Left lobe of liver (tissue), 2 donors: Measurements from ENCODE around the gene KCNC4. TPM values are rescaled to one million over a fixed set of nuclear protein-coding genes. Genes with fewer than 3 reads are reported as not detected.
A peak's percentile ranks its signal among the peaks of the same experiment; 100 is the strongest.

Source experiments
- ATAC-seq: fragments of 200-7000 bp; cut with Tn5 transposase; one replicate; pipeline ENCODE4 v1.9.1; 2020; ENCODE audit warnings: mild to moderate bottlenecking, moderate library complexity
- DNase-seq: peaks from one replicate; pipeline ENCODE4 v3.0.0-alpha.2; 2020; ENCODE audit warnings: low spot score
- total RNA-seq: library from RNA; stranded (reverse); gene quantifications from one replicate; pipeline ENCODE4 v1.2.1, GENCODE V29; 2021
- donor health status: DM: no; HTN: no; CAD: no; lungs with moderate emphysema.
- donor health status: DM: no; HTN: yes; CAD: no.

KCNC4 gene
- 1.8 TPM for total RNA-seq

- peak; percentile 74 for ATAC-seq
- DNase-seq = peak; percentile 70
These were observed at the start of gene KCNC4 for GRCh38 chr1:110209715-110210603. TSS of gene KCNC4 (plus strand) at chr1:110210314. CDS start at chr1:110211500, 1,186 bp downstream.

- no peak for ATAC-seq
These were observed 49.5 kb upstream of the KCNC4 start for GRCh38 chr1:110160538-110161100.

DNA sequence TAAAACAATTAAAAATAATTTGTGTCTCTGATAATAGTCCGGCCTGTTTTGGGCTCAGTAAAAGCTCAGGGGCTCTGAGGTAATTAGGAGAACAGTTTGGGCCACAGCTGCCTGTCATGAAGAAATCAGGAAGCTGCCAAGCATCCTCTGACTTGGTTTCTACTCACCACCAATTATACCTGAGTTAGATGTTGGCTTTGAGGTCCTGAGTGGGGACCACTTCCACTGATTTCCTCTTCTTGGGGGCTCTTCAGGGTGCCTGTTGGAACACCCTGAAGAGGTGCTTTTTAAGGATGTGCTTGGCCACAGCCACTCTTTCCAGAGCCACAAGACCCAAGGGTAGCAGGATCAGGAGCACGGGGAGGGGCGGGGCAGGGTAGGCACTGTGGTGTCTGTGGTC is 48.9 kb upstream of the KCNC4 start:
- DNase-seq = no peak
- ATAC-seq = no peak

More at GRCh38 chr1:110160538-110161100, 49.5 kb upstream of the KCNC4 start:
- DNase-seq = no peak

DNA sequence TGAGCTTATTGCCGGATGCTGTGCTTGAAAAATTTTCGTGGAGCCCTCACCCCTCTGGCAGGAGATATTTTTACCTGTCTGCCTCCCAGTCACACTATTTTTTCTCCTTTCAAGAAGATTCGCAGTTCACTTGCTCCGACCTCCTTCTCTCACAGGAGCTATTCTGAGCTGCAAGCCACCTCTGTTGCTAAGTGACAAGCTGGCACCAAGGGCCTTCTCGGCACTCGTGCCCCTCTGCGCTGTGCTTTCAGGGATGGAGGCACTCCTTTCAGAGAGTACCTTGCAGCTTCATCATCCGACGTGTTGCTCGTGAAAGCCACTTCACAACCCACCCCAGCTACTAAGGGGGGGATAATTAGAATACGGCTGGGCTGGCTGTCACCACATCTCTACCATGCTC is 48.3 kb upstream of the KCNC4 start:
- DNase-seq = no peak
- no peak for ATAC-seq

GRCh38 chr1:110163591-110163990 is 46.5 kb upstream of the KCNC4 start:
- ATAC-seq = no peak

GRCh38 chr1:110164725-110165350 is 45.3 kb upstream of the KCNC4 start:
- DNase-seq (no peak), ATAC-seq (peak; percentile 80)

More at GRCh38 chr1:110163591-110163990, 46.5 kb upstream of the KCNC4 start:
- no peak for DNase-seq

GRCh38 chr1:110165761-110166231 is 44.3 kb upstream of the KCNC4 start:
- no peak for DNase-seq
- ATAC-seq = peak; percentile 40

DNA sequence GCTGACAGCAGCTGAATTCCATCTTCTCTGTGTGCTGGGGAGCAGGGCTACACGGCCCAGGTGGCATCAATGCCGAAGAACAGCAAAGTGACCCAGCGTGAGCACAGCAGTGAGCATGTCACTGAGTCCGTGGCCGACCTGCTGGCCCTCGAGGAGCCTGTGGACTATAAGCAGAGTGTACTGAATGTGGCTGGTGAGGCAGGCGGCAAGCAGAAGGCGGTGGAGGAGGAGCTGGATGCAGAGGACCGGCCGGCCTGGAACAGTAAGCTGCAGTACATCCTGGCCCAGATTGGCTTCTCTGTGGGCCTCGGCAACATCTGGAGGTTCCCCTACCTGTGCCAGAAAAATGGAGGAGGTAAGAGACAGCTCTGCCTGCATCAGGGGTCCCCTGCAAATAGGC is 43.3 kb upstream of the KCNC4 start:
- no peak for DNase-seq

DNA sequence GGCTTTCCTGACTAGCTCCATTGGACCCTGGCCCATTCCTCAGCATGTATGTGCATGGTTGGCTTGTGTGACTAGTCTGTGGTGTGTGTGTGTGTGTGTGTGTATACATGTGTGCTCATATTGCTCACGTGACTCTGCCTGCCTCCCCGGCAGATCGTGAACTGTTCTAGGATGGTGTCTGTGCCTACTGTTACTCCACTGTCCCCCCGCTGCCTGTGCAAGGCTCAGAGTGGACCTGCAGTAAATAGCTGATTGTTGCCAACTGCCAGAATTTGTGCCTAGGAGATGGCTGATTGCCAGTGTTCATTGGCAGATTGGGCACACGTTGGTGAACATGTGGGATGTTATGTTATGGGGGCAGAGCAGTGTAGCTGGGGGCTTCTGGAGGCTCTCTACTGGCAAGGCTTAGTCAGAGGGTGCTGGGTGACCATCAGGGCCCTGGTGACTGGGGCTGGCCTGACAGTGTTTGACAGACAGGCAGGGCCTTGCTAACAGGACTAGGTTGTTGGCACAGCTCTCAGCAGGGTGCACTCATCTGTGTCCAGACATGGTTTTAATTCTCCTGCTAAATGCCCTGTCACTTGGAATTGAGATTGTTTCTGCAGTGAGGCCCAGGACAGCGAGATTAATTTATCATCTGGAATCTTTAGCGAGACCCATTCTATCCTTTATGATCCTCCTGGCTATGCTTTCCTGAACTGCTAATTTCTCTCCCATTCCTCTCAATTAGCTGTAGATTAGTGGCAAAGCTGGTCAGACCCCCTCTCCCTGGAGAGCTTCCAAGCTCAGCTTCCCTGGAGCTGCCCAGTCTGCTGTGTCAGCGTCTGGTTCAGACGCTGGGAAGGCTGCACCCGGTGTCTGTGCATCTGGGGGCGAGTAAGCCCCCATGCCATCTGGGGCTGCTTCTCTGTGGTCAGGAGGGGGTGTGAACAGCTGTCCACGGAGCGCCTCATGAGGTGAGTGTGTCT is 39.1 kb upstream of the KCNC4 start:
- no peak for ATAC-seq
- DNase-seq = no peak

More for the DNA sequence above, 43.3 kb upstream of the KCNC4 start:
- no peak for ATAC-seq

DNA sequence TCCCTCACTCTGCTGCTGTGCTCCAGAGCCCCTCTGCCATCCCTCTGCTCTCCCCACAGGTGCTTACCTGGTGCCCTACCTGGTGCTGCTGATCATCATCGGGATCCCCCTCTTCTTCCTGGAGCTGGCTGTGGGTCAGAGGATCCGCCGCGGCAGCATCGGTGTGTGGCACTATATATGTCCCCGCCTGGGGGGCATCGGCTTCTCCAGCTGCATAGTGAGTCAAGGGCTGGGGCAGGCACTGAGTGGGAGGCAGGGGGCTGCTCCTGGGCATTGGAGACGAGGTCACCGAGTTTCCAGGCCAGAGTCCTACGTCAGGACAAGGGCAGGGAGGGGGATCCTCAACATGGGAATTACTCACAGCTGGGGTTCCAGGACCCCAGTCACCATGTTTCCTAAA is 38.1 kb upstream of the KCNC4 start:
- DNase-seq (no peak), ATAC-seq (no peak)

DNA sequence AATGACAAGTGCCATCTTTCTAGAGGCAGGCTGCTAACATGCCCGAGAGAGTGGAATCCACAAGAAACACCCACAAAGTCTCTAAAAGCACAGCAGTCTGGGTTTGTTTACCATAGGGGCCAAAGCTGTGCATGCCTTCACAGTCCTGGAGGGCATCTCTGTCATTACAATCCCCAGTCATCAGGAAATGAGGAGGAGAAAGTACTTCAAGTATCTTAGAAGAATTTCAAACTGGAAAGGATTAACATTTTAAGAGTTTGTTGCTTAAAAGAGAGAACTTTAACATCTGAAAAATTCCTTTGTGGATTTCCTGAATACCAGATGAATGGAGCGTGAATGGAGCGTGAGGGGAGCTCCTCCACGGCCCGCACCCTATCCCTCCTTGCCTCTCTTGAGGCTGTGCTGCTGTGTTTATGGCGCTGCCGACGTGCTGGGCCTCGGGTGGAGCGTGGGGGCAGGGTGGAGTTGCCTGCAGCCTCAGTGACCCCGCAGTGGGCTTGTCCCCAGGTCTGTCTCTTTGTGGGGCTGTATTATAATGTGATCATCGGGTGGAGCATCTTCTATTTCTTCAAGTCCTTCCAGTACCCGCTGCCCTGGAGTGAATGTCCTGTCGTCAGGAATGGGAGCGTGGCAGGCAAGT is 36.5 kb upstream of the KCNC4 start:
- ATAC-seq (no peak), DNase-seq (no peak)

DNA sequence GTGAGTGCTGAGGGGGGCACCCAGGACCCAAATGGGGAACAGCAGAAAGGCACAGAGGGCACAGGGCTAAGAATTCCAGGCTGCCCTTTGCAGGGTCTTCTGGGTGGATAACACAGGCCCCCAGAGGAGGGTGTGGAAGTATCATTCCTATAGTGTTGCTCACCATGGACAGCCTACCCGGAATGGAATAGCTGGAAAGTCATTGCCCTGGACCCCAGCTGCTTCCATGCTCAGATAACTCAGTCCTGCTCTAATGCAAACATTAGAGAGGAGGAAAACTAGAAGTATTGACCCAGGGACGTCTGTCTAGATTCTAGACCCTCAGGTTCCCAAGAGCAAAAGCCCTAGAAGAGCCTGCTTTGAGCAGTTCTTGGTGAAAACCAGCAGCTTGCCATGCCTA is 35.2 kb upstream of the KCNC4 start:
- ATAC-seq (no peak), DNase-seq (no peak)

- no peak for ATAC-seq
- peak; percentile 52 for DNase-seq
These were observed 33.7 kb upstream of the KCNC4 start for GRCh38 chr1:110176299-110176956.

GRCh38 chr1:110177775-110178174 is 32.3 kb upstream of the KCNC4 start:
- no peak for ATAC-seq

GRCh38 chr1:110183642-110184167 is 26.4 kb upstream of the KCNC4 start:
- ATAC-seq (no peak), DNase-seq (no peak)

More at GRCh38 chr1:110177775-110178174, 32.3 kb upstream of the KCNC4 start:
- DNase-seq = no peak

DNA sequence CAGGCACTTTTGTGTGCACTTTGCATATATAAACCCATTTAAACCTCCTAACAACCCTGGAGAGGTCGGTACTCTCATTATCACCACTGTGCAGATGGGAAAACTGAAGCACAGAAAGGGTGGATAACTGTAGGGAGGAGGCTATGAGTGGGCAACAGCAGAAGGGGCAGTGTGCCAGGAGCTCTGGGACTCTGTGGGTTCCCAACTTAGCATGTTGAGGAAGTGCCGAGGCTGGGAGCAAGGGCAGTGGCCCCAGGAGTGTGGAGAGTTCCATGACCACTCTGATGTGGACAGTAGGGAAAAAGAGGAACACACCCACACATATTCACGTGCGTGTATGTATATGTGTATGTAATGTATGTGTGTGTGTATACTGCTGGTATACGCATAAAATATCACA is 25.7 kb upstream of the KCNC4 start:
- DNase-seq (no peak), ATAC-seq (no peak)

DNA sequence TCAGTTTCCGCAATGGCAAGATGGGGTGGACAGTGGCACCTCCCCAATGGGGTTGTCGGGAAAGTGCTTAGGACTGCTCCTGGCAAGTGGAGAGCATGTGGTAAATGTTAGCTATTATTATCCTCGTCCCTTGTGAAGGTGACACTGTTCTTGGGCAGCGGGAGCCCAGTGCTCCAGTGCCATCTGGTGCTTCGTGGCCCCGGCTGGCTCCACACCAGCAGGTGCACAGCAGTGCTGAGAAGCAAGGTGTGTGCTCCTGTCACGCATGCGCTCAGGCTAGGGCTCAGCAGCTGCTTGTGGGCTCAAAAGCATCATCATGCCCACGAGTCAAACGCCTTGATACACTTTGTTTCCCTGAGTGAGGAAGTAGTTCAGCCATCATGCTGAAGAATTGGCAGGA is 24.9 kb upstream of the KCNC4 start:
- no peak for DNase-seq
- no peak for ATAC-seq

- DNase-seq = no peak
- ATAC-seq = no peak
These were observed 23.6 kb upstream of the KCNC4 start for GRCh38 chr1:110186558-110186957.
